GM23338 (cell line): ENCODE results near the gene ADCY4.

Experiments
- CREB1 ChIP-seq: fragments of 250-450 bp; sonication (Bioruptor Pico); IDR thresholded peaks from 2 replicates; pipeline ENCODE4 v1.5.0; 2020; ENCODE audit warnings: low read depth, mild to moderate bottlenecking, moderate library complexity
- CTCF ChIP-seq, 2 experiments: fragments of 200-600 bp in 1 of 2; sonication (generic) in 1 of 2; conservative IDR thresholded peaks; 2 replicates each; pipeline versions ENCODE4 v1.5.1 to v1.6.1; 2016 to 2017; ENCODE audit warnings: antibody characterized with exemption in 2 of 2, low read depth in 2 of 2, mild to moderate bottlenecking in 2 of 2, moderate library complexity in 1 of 2
- EZH2 ChIP-seq: fragments of 200-600 bp; sonication (generic); IDR thresholded peaks from one replicate; pipeline ENCODE4 v1.8.0; 2017; ENCODE audit warnings: antibody characterized with exemption, mild to moderate bottlenecking, low read depth; ENCODE audit not compliant: unreplicated experiment
- JUNB ChIP-seq: IDR thresholded peaks from one replicate; pipeline ENCODE4 v1.6.1; 2016; ENCODE audit warnings: antibody characterized with exemption; ENCODE audit not compliant: unreplicated experiment
- ZNF462 ChIP-seq: fragments of 250-450 bp; sonication (Bioruptor Pico); IDR thresholded peaks from 2 replicates; pipeline ENCODE4 v1.5.0; 2020; ENCODE audit warnings: mild to moderate bottlenecking, moderate library complexity
- TF ChIP-seq, protein P1 (sequence below): IDR thresholded peaks from one replicate; pipeline ENCODE4 v1.6.1; 2018; ENCODE audit warnings: antibody characterized with exemption; ENCODE audit not compliant: unreplicated experiment

DNA sequence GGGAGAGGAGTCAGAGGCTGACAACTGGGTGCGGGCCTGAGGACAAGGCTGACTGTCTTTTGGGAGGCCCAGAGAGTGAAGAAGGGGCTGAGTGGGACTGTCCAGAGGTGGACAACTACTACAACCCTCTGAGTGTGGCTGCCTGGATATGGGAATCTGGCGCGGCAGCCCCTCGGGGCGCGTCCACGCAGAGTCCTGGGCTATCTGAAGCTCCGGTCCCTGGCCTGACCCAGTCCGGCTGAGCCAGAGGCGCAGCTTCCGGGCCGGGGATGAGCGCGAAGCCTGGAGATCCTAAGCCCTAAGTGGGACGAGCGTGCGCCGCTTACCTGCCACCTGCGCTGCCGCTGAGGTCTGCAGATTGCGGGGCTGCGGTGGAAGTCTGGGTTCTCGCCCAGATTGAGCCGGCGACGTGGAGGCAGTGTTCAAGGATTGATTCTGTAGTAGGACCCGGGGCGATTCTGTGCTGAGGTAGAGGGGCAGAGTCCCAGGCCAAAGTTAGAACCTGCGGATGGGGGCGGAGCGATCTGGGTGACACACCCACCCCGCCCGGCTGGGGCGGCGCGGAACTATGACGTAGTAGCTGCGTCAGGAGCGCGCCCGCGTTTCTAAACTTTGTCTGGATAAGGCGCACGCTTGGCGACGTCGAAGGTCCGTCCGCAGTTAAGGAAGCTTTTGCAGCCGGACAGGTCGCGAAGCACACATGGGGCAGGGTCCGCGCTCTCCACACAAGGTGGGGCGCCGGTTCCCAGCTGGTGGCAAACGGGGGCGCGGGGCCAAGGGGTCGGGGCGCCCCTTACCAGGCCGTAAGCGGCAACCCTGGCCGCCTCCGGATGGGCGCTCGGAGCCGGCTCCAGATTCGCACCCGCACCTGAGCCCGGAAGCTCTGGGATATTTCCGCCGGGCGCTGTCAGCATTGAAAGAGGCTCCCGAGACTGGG is 35.3 kb downstream of the ADCY4 start, which contains the start of the genes DHRS1 and NOP9:
- no peak for TF ChIP-seq CTCF (conservative IDR thresholded peaks at IDR 0.05; ENCODE audit: low read depth in 2 of 2)
- TF ChIP-seq, protein P1, sequence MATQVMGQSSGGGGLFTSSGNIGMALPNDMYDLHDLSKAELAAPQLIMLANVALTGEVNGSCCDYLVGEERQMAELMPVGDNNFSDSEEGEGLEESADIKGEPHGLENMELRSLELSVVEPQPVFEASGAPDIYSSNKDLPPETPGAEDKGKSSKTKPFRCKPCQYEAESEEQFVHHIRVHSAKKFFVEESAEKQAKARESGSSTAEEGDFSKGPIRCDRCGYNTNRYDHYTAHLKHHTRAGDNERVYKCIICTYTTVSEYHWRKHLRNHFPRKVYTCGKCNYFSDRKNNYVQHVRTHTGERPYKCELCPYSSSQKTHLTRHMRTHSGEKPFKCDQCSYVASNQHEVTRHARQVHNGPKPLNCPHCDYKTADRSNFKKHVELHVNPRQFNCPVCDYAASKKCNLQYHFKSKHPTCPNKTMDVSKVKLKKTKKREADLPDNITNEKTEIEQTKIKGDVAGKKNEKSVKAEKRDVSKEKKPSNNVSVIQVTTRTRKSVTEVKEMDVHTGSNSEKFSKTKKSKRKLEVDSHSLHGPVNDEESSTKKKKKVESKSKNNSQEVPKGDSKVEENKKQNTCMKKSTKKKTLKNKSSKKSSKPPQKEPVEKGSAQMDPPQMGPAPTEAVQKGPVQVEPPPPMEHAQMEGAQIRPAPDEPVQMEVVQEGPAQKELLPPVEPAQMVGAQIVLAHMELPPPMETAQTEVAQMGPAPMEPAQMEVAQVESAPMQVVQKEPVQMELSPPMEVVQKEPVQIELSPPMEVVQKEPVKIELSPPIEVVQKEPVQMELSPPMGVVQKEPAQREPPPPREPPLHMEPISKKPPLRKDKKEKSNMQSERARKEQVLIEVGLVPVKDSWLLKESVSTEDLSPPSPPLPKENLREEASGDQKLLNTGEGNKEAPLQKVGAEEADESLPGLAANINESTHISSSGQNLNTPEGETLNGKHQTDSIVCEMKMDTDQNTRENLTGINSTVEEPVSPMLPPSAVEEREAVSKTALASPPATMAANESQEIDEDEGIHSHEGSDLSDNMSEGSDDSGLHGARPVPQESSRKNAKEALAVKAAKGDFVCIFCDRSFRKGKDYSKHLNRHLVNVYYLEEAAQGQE: no peak
- no peak for TF ChIP-seq EZH2
- peak; percentile 100 for TF ChIP-seq CREB1 (CRISPR knock-in tag)
- no peak for TF ChIP-seq ZNF462 (CRISPR knock-in tag)
- TF ChIP-seq JUNB: no peak
